KOPT-K1 (cell line): ENCODE data around the gene HEXIM2.

Experiments used
- H3K27ac ChIP-seq: fragments of 200-600 bp; sonication (generic); 2 replicates; pipeline ENCODE4 v1.5.1; 2016; ENCODE audit warnings: antibody characterized with exemption, mild to moderate bottlenecking, low read depth, low read length; ENCODE audit not compliant: poor library complexity, severe bottlenecking
- H3K36me3 ChIP-seq: fragments of 200-600 bp; sonication (generic); 2 replicates; pipeline ENCODE4 v1.5.1; 2017; ENCODE audit warnings: antibody characterized with exemption, mild to moderate bottlenecking, low read length, moderate library complexity; ENCODE audit not compliant: insufficient read depth
- H3K9me3 ChIP-seq: fragments of 200-600 bp; sonication (generic); 2 replicates; pipeline ENCODE4 v1.5.1; 2017; ENCODE audit warnings: antibody characterized with exemption, low read length, mild to moderate bottlenecking; ENCODE audit not compliant: insufficient read depth, poor library complexity, severe bottlenecking

Gene HEXIM2

GRCh38 chr17:45132572-45133463 is 28.9 kb upstream of the HEXIM2 start:
- Histone ChIP-seq H3K27ac (peak overlapping the region; percentile 50), H3K9me3 (no peaks in the 10 kb centered on the region), H3K36me3 (no peaks in the 10 kb centered on the region)

- Histone ChIP-seq H3K36me3 (no peaks in the 10 kb centered on the region), H3K9me3 (no peaks in the 10 kb centered on the region), H3K27ac (peak within 1 kb of the TSS; percentile 40)
Observed at GRCh38 chr17:45135192-45135977, 26.3 kb upstream of the HEXIM2 start, which contains the start of gene ACBD4. TSS of gene ACBD4 (plus strand) at chr17:45135687. CDS start at chr17:45136145, 458 bp downstream.

GRCh38 chr17:45135978-45136791 is 25.5 kb upstream of the HEXIM2 start:
- no peaks in the 10 kb centered on the region for H3K36me3 ChIP-seq
- H3K9me3 ChIP-seq: no peaks in the 10 kb centered on the region
- H3K27ac ChIP-seq: peak overlapping the region; percentile 40

GRCh38 chr17:45136846-45137560 is 24.7 kb upstream of the HEXIM2 start:
- no peaks in the 10 kb centered on the region for H3K9me3 ChIP-seq
- H3K36me3 ChIP-seq: no peaks in the 10 kb centered on the region
- no peak overlapping the region for H3K27ac ChIP-seq

GRCh38 chr17:45137561-45138305 is 23.9 kb upstream of the HEXIM2 start:
- no peak overlapping the region for H3K27ac ChIP-seq
- no peaks in the 10 kb centered on the region for H3K9me3 ChIP-seq
- no peaks in the 10 kb centered on the region for H3K36me3 ChIP-seq

GRCh38 chr17:45138911-45139532 is 22.7 kb upstream of the HEXIM2 start:
- Histone ChIP-seq H3K9me3 (no peaks in the 10 kb centered on the region), H3K27ac (no peak overlapping the region), H3K36me3 (no peaks in the 10 kb centered on the region)

GRCh38 chr17:45139533-45139920 is 22.1 kb upstream of the HEXIM2 start:
- H3K36me3 ChIP-seq: no peaks in the 10 kb centered on the region
- H3K9me3 ChIP-seq: no peaks in the 10 kb centered on the region
- H3K27ac ChIP-seq: no peak overlapping the region

- Histone ChIP-seq H3K9me3 (no peaks in the 10 kb centered on the region), H3K27ac (no peak overlapping the region), H3K36me3 (no peaks in the 10 kb centered on the region)
Observed at GRCh38 chr17:45143094-45143670, 18.5 kb upstream of the HEXIM2 start.

- no peak overlapping the region for H3K27ac ChIP-seq
- no peaks in the 10 kb centered on the region for H3K36me3 ChIP-seq
- H3K9me3 ChIP-seq: no peaks in the 10 kb centered on the region
Observed at GRCh38 chr17:45143767-45144198, 17.9 kb upstream of the HEXIM2 start.

- no peak overlapping the region for H3K27ac ChIP-seq
- no peaks in the 10 kb centered on the region for H3K36me3 ChIP-seq
Observed at GRCh38 chr17:45144199-45145034, 17.3 kb upstream of the HEXIM2 start.

GRCh38 chr17:45145035-45145389 is 16.7 kb upstream of the HEXIM2 start:
- Histone ChIP-seq H3K36me3 (no peaks in the 10 kb centered on the region), H3K9me3 (no peaks in the 10 kb centered on the region), H3K27ac (no peak overlapping the region)

More at GRCh38 chr17:45144199-45145034, 17.3 kb upstream of the HEXIM2 start:
- H3K9me3 ChIP-seq: no peaks in the 10 kb centered on the region

GRCh38 chr17:45146166-45146565 is 15.5 kb upstream of the HEXIM2 start:
- no peaks in the 10 kb centered on the region for H3K9me3 ChIP-seq
- H3K36me3 ChIP-seq: peaks cover 1% of the 10 kb centered on the region; the same call in 1 of the 2 replicates
- H3K27ac ChIP-seq: peak overlapping the region; percentile 85
